22Rv1 (cell line): ENCODE measurements around the gene CMBL.

Experiments
- CTCF ChIP-seq: fragments of 450-650 bp; IDR thresholded peaks from 2 replicates; pipeline ENCODE4 v1.5.1; 2017; ENCODE audit warnings: mild to moderate bottlenecking
- ZFX ChIP-seq: fragments of 450-650 bp; IDR thresholded peaks from 2 replicates; pipeline ENCODE4 v1.6.1; 2017; ENCODE audit warnings: antibody characterized with exemption, borderline replicate concordance

GRCh38 chr5:10354048-10354872, 46.6 kb upstream of the CMBL start:
- no peak for TF ChIP-seq CTCF
- TF ChIP-seq ZFX: no peak
